H1 (cell line): ENCODE data around the gene CLDN9.

Source experiments
- BCL11A ChIP-seq, 2 experiments: IDR thresholded peaks; one replicate each; pipeline ENCODE4 v1.6.1; 2011; ENCODE audit warnings: low read depth in 2 of 2, low read length in 2 of 2, mild to moderate bottlenecking in 2 of 2
- EZH2 ChIP-seq: fragments of 200-600 bp; sonication (generic); IDR thresholded peaks from 2 replicates; pipeline ENCODE4 v1.7.1; 2012; ENCODE audit warnings: low read depth, mild to moderate bottlenecking, moderate library complexity, low read length, inconsistent platforms; ENCODE audit not compliant: severe bottlenecking
- HDAC2 ChIP-seq, 2 experiments: fragments of 300-600 bp in 1 of 2; sonication (generic) in 1 of 2; IDR thresholded peaks; 2 replicates each; pipeline ENCODE4 v1.6.1; 2011 to 2012; ENCODE audit warnings: low read depth in 2 of 2, low read length in 2 of 2, mild to moderate bottlenecking in 2 of 2, moderate library complexity in 2 of 2, borderline replicate concordance in 1 of 2, inconsistent platforms in 1 of 2
- KDM5A ChIP-seq: fragments of 200-600 bp; IDR thresholded peaks from 2 replicates; pipeline ENCODE4 v1.7.1; 2012; ENCODE audit warnings: mild to moderate bottlenecking, low read length, inconsistent platforms, mixed read lengths
- MAX ChIP-seq: IDR thresholded peaks from 2 replicates; pipeline ENCODE4 v1.6.1; 2012; ENCODE audit warnings: inconsistent platforms
- NANOG ChIP-seq: IDR thresholded peaks from 2 replicates; pipeline ENCODE4 v1.6.1; 2011; ENCODE audit warnings: low read length, low read depth, mild to moderate bottlenecking, inconsistent platforms; ENCODE audit not compliant: insufficient read depth, poor library complexity, severe bottlenecking
- POLR2AphosphoS5 ChIP-seq: IDR thresholded peaks from 2 replicates; pipeline ENCODE4 v1.6.1; 2011; ENCODE audit warnings: low read depth, low read length
- TAF1 ChIP-seq: IDR thresholded peaks from 2 replicates; pipeline ENCODE4 v1.6.1; 2011; ENCODE audit warnings: mild to moderate bottlenecking, low read depth, low read length
- TEAD4 ChIP-seq: IDR thresholded peaks from 2 replicates; pipeline ENCODE4 v1.6.1; 2012; ENCODE audit warnings: low read depth, low read length, inconsistent platforms, mixed read lengths
- TF ChIP-seq, protein P1 (sequence below), 3 experiments: IDR thresholded peaks; 1 replicate in 2 of 3; 2 replicates in 1 of 3; pipeline versions ENCODE4 v1.5.1 to v1.6.1; 2011; ENCODE audit warnings: low read length in 3 of 3, mild to moderate bottlenecking in 3 of 3, inconsistent platforms in 2 of 3, low read depth in 1 of 3, moderate library complexity in 1 of 3; ENCODE audit not compliant: insufficient read depth in 1 of 3; ENCODE audit errors: control extremely low read depth in 1 of 3

- TF ChIP-seq, protein P1, sequence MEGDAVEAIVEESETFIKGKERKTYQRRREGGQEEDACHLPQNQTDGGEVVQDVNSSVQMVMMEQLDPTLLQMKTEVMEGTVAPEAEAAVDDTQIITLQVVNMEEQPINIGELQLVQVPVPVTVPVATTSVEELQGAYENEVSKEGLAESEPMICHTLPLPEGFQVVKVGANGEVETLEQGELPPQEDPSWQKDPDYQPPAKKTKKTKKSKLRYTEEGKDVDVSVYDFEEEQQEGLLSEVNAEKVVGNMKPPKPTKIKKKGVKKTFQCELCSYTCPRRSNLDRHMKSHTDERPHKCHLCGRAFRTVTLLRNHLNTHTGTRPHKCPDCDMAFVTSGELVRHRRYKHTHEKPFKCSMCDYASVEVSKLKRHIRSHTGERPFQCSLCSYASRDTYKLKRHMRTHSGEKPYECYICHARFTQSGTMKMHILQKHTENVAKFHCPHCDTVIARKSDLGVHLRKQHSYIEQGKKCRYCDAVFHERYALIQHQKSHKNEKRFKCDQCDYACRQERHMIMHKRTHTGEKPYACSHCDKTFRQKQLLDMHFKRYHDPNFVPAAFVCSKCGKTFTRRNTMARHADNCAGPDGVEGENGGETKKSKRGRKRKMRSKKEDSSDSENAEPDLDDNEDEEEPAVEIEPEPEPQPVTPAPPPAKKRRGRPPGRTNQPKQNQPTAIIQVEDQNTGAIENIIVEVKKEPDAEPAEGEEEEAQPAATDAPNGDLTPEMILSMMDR (IDR thresholded peaks at IDR 0.05; ENCODE audit: control extremely low read depth in 1 of 3, insufficient read depth in 1 of 3, low read depth in 1 of 3, low read length in 3 of 3), result peak; percentile 85 to 95 (median 94)
- TF ChIP-seq POLR2AphosphoS5 (peak; percentile 92), TAF1 (peak; percentile 89), NANOG (no peak), BCL11A (IDR thresholded peaks at IDR 0.05; ENCODE audit: low read depth in 2 of 2, low read length in 2 of 2) (no peak), EZH2 (no peak), MAX (peak; percentile 80), HDAC2 (IDR thresholded peaks at IDR 0.05; ENCODE audit: borderline replicate concordance in 1 of 2, low read depth in 2 of 2, low read length in 2 of 2) (no peak), KDM5A (no peak), TEAD4 (no peak)
Measured at GRCh38 chr16:3027983-3028715, 15.4 kb downstream of the CLDN9 start.
